ENCODE measurements around the gene MEAF6. TPM values are rescaled to one million over a fixed set of nuclear protein-coding genes. Genes with fewer than 3 reads are reported as not detected.

Gene MEAF6
- total and polyA plus RNA-seq, 2 experiments from 2014 or later, result 60.1 to 64.5 TPM

- TF ChIP-seq ZNF462 (CRISPR knock-in tag; IDR thresholded peaks at IDR 0.05) (no peak), JUNB (IDR thresholded peaks at IDR 0.05; ENCODE audit: unreplicated experiment) (no peak), NANOG (IDR thresholded peaks at IDR 0.05; ENCODE audit: borderline replicate concordance) (no peak), ZNF114 (CRISPR knock-in tag; IDR thresholded peaks at IDR 0.05) (no peak), EZH2phosphoT487 (IDR thresholded peaks at IDR 0.05; ENCODE audit: unreplicated experiment) (no peak), POLR2AphosphoS5 (IDR thresholded peaks at IDR 0.05; ENCODE audit: low read depth) (no peak), STAT1 (IDR thresholded peaks at IDR 0.05; ENCODE audit: unreplicated experiment) (no peak), ZNF331 (CRISPR knock-in tag; IDR thresholded peaks at IDR 0.05; ENCODE audit: low read depth) (no peak), ETS1 (IDR thresholded peaks at IDR 0.05) (no peak), EZH2 (IDR thresholded peaks at IDR 0.05; ENCODE audit: low read depth, unreplicated experiment) (no peak), CREB1 (CRISPR knock-in tag; IDR thresholded peaks at IDR 0.05; ENCODE audit: low read depth) (no peak), REST (IDR thresholded peaks at IDR 0.05; ENCODE audit: unreplicated experiment) (no peak)
Measured at GRCh38 chr1:37484325-37485051, 30.1 kb downstream of the MEAF6 start (continued).
